HepG2 (cell line): ENCODE measurements around the gene SIGLECL1. TPM values are rescaled to one million over a fixed set of nuclear protein-coding genes. Genes with fewer than 3 reads are reported as not detected.

ENCODE experiments used
- ATAC-seq: fragments of 200-7000 bp; cut with Tn5 transposase; 3 replicates; pipeline ENCODE4 v1.9.1; 2020; ENCODE audit warnings: mild to moderate bottlenecking, moderate library complexity
- BruUV-seq: library from RNA; stranded (reverse); fragments of 400-500 nt; replicated peaks from 2 replicates; lab custom pipeline; 2021; lab: Mats Ljungman, UMichigan
- CTCF ChIA-PET: fragments of 300-600 bp; formaldehyde crosslinking; extraction: SDS; loops from one replicate; lab custom pipeline; 2021; ENCODE audit warnings: low total read pairs, inconsistent platforms, low intra/inter-chr PET ratio; lab: Yijun Ruan, JAX
- POLR2A ChIA-PET: fragments of 350-600 bp; sonication (Branson Sonifier 250); formaldehyde crosslinking; loops from one replicate; lab custom pipeline; 2020; ENCODE audit warnings: antibody characterized with exemption, inconsistent platforms; lab: Yijun Ruan, JAX
- DNase-seq: peaks from one replicate; pipeline ENCODE4 v3.0.0-alpha.2; 2015; ENCODE audit warnings: low spot score
- FAIRE-seq: peaks from 3 replicates; lab custom pipeline; 2011; peaks lifted over from hg19 to GRCh38; lab: Jason Lieb, UNC
- H2AFZ ChIP-seq: one replicate; pipeline ENCODE4 v1.6.1; 2011; ENCODE audit warnings: low read length, inconsistent platforms
- H3K27ac ChIP-seq: fragments of 300-600 bp; 3 replicates; pipeline ENCODE4 v1.8.0; 2011; ENCODE audit warnings: mixed run types, mild to moderate bottlenecking, mixed read lengths, low read length, inconsistent platforms; ENCODE audit not compliant: insufficient read depth; ENCODE audit errors: extremely low read length
- H3K27me3 ChIP-seq, 2 experiments: fragments of 200-600 bp in 1 of 2; 2 replicates in 1 of 2; 3 replicates in 1 of 2; pipeline versions ENCODE4 v1.6.0 to v1.8.0; 2011; ENCODE audit warnings: low read length in 2 of 2, mild to moderate bottlenecking in 2 of 2, moderate library complexity in 2 of 2, inconsistent platforms in 1 of 2; ENCODE audit not compliant: insufficient read depth in 2 of 2, control insufficient read depth in 1 of 2
- H3K36me3 ChIP-seq, 2 experiments: fragments of 200-600 bp in 1 of 2; replicated peaks in 1 of 2; 2 replicates in 1 of 2; 3 replicates in 1 of 2; pipeline versions ENCODE4 v1.5.1 to v1.8.0; 2011; ENCODE audit warnings: low read length in 2 of 2, inconsistent platforms in 1 of 2; ENCODE audit not compliant: insufficient read depth in 2 of 2, control insufficient read depth in 1 of 2
- H3K4me1 ChIP-seq: 2 replicates; pipeline ENCODE4 v1.5.1; 2012; ENCODE audit warnings: low read length, inconsistent platforms; ENCODE audit not compliant: insufficient read depth
- H3K4me2 ChIP-seq: 2 replicates; pipeline ENCODE4 v1.6.0; 2011; ENCODE audit warnings: low read depth, low read length, inconsistent platforms
- H3K4me3 ChIP-seq, 3 experiments: fragments of 200-600 bp in 1 of 3; sonication (generic), shearing (Covaris generic) in 1 of 3; replicated peaks in 1 of 3; 2 replicates each; pipeline ENCODE4 v1.5.1; 2011 to 2016; ENCODE audit warnings: low read length in 3 of 3, inconsistent platforms in 2 of 3, low read depth in 2 of 3, mild to moderate bottlenecking in 2 of 3, control low read depth in 1 of 3, mixed read lengths in 1 of 3; ENCODE audit not compliant: insufficient read depth in 1 of 3
- H3K79me2 ChIP-seq: one replicate; pipeline ENCODE4 v1.6.1; 2011; ENCODE audit warnings: low read length, inconsistent platforms; ENCODE audit not compliant: insufficient read depth
- H3K9ac ChIP-seq: 2 replicates; pipeline ENCODE4 v1.6.0; 2011; ENCODE audit warnings: mild to moderate bottlenecking, low read depth, low read length, inconsistent platforms; ENCODE audit not compliant: insufficient read depth
- H3K9me3 ChIP-seq: 2 replicates; pipeline ENCODE4 v1.5.1; 2012; ENCODE audit warnings: mild to moderate bottlenecking, low read length
- H4K20me1 ChIP-seq: 2 replicates; pipeline ENCODE4 v1.6.0; 2011; ENCODE audit warnings: inconsistent platforms, mild to moderate bottlenecking, low read length, moderate library complexity; ENCODE audit not compliant: insufficient read depth
- CEBPG ChIP-seq: IDR thresholded peaks from 2 replicates; pipeline ENCODE4 v1.6.1; 2016
- EZH2 ChIP-seq: conservative IDR thresholded peaks from 2 replicates; pipeline ENCODE4 v1.6.1; 2012; ENCODE audit warnings: mild to moderate bottlenecking, low read depth, low read length, moderate library complexity
- GLI4 ChIP-seq: sonication (generic); formaldehyde crosslinking; IDR thresholded peaks from 2 replicates; pipeline ENCODE4 v1.5.1; 2020; ENCODE audit warnings: missing genetic modification reagents, mild to moderate bottlenecking, moderate library complexity, borderline replicate concordance
- MED1 ChIP-seq: sonication (generic); formaldehyde crosslinking; IDR thresholded peaks from 2 replicates; pipeline ENCODE4 v1.4.0; 2020; ENCODE audit warnings: missing genetic modification reagents
- RELA ChIP-seq: sonication (generic); formaldehyde crosslinking; IDR thresholded peaks from 2 replicates; pipeline ENCODE4 v1.4.0; 2020; ENCODE audit warnings: missing genetic modification reagents
- TEAD2 ChIP-seq: sonication (generic); formaldehyde crosslinking; IDR thresholded peaks from 2 replicates; pipeline ENCODE4 v1.9.0; 2021; ENCODE audit warnings: missing genetic modification reagents
- ZNF33A ChIP-seq: sonication (generic); formaldehyde crosslinking; IDR thresholded peaks from 2 replicates; pipeline ENCODE4 v1.5.1; 2020; ENCODE audit warnings: missing genetic modification reagents, mild to moderate bottlenecking, moderate library complexity, borderline replicate concordance
- ZNF414 ChIP-seq: sonication (generic); formaldehyde crosslinking; IDR thresholded peaks from 2 replicates; pipeline ENCODE4 v1.5.0; 2020; ENCODE audit warnings: missing genetic modification reagents
- ZNF569 ChIP-seq: sonication (generic); formaldehyde crosslinking; IDR thresholded peaks from 2 replicates; pipeline ENCODE4 v1.5.0; 2020; ENCODE audit warnings: mild to moderate bottlenecking, missing genetic modification reagents, moderate library complexity, borderline replicate concordance
- WGBS: methylation state at CpG from one replicate; pipeline ENCODE4 v1.1.6; 2017; ENCODE audit warnings: low lambda C conversion rate; 5-methylcytosine and 5-hydroxymethylcytosine counted together
- in situ Hi-C: cut with HindIII; loops from 2 replicates; pipeline ENCODE4 v1.10.0; 2017; ENCODE audit warnings: low pct_unique_long_range_greater_than_20kb; ENCODE audit not compliant: extremely low pct_ligation_motif_present
- intact Hi-C: fragments of 100-400 bp; cut with micrococcal nuclease; formaldehyde crosslinking; loops from one replicate; pipeline ENCODE4 v1.10.0; 2022; ENCODE audit not compliant: unreplicated experiment
- polyA plus RNA-seq, 8 experiments: library from polyadenylated mRNA; depleted of rRNA in 3 of 8; stranded (reverse) in 7 of 8; unstranded in 1 of 8; fragments of >200 nt; fragmentation: Illumina TruSeq in 4 of 8; extraction: Trizol in 4 of 8; gene quantifications; 2 replicates each; pipeline versions ENCODE4 v1.2.1 to v1.2.3, GENCODE V29; 2011 to 2016; ENCODE audit warnings: low read depth in 4 of 8, missing spikeins in 1 of 8, mixed read lengths in 1 of 8; ENCODE audit not compliant: insufficient read depth in 1 of 8
- total RNA-seq, 5 experiments: library from RNA; depleted of rRNA; stranded (reverse); fragments of >200 nt; fragmentation: Illumina TruSeq; extraction: Trizol; gene quantifications; 2 replicates each; pipeline ENCODE4 v1.2.3, GENCODE V29; 2016; ENCODE audit warnings: low read depth in 1 of 5
- TF ChIP-seq, protein P1 (sequence below): sonication (generic); formaldehyde crosslinking; IDR thresholded peaks from 2 replicates; pipeline ENCODE4 v1.4.0; 2020; ENCODE audit warnings: mild to moderate bottlenecking, missing genetic modification reagents

Gene SIGLECL1
- total and polyA plus RNA-seq, 2 of the 13 experiments (the other 11 are each of a cell fraction or from before 2014, with no cell fraction given): not detected

- Histone ChIP-seq H3K4me1 (peaks cover 18% of the 10 kb centered on the region), H2AFZ (no peak overlapping the region), H3K9me3 (no peaks in the 10 kb centered on the region), H3K27ac (no peak overlapping the region), H3K4me2 (no peak overlapping the region), H4K20me1 (no peaks in the 10 kb centered on the region), H3K79me2 (no peaks in the 10 kb centered on the region), H3K27me3 (peaks cover 0 to 15% of the 10 kb centered on the region in 2 experiments; a peak in 3 of 5 replicates), H3K4me3 (no peak overlapping the region), H3K36me3 (no peaks in the 10 kb centered on the region), H3K9ac (no peak overlapping the region)
- in situ Hi-C loops (no loop called here), intact Hi-C loops (no loop called here)
- DNase-seq (no peak), FAIRE-seq (no peak), ATAC-seq (no peak)
- WGBS: 0% methylated on average over 2 of the region's 3 CpGs
- ChIA-PET CTCF (no interaction called here), POLR2A (no interaction called here)
- no TSS peak for BruUV-seq
- TF ChIP-seq EZH2 (no peak), CEBPG (CRISPR knock-in tag) (no peak), RELA (CRISPR knock-in tag) (no peak), TEAD2 (CRISPR knock-in tag) (no peak), MED1 (CRISPR knock-in tag) (no peak), GLI4 (CRISPR knock-in tag) (no peak), ZNF414 (CRISPR knock-in tag) (no peak), ZNF33A (CRISPR knock-in tag) (no peak), ZNF569 (CRISPR knock-in tag) (no peak)
- TF ChIP-seq, protein P1, sequence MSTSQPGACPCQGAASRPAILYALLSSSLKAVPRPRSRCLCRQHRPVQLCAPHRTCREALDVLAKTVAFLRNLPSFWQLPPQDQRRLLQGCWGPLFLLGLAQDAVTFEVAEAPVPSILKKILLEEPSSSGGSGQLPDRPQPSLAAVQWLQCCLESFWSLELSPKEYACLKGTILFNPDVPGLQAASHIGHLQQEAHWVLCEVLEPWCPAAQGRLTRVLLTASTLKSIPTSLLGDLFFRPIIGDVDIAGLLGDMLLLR: no peak
Observed at GRCh38 chr19:51317376-51317775, 66.5 kb downstream of the SIGLECL1 start.
